ENCODE measurements around the gene PYROXD2. TPM values are rescaled to one million over a fixed set of nuclear protein-coding genes. Genes with fewer than 3 reads are reported as not detected.

The PYROXD2 gene
- total and polyA plus RNA-seq, 2 experiments from 2014 or later, result 1.3 to 2.6 TPM

- TF ChIP-seq REST (IDR thresholded peaks at IDR 0.05; ENCODE audit: unreplicated experiment) (no peak), EZH2phosphoT487 (IDR thresholded peaks at IDR 0.05; ENCODE audit: unreplicated experiment) (no peak)
Measured at GRCh38 chr10:98340940-98341310, 74.1 kb downstream of the PYROXD2 start (continued).

- ATAC-seq (no peak), DNase-seq (ENCODE audit: low spot score) (no peak)
- Mint-ChIP-seq H3K4me1 (no peaks in the 10 kb centered on the region), H3K27ac (no peak overlapping the region), H3K4me3 (no peak overlapping the region), H3K27me3 (ENCODE audit: insufficient read depth, low read depth, poor library complexity) (peaks cover 8% of the 10 kb centered on the region), H3K9me3 (no peaks in the 10 kb centered on the region), H3K36me3 (ENCODE audit: low read depth) (no peaks in the 10 kb centered on the region)
- Histone ChIP-seq H4K20me1 (replicated peaks; ENCODE audit: insufficient read depth) (no peaks in the 10 kb centered on the region), H3K27me3 (ENCODE audit: insufficient read depth) (no peaks in the 10 kb centered on the region), H3K36me3 (ENCODE audit: insufficient read depth) (no peaks in the 10 kb centered on the region), H3F3A (replicated peaks; ENCODE audit: low read depth) (no peaks in the 10 kb centered on the region), H3K79me2 (replicated peaks; ENCODE audit: insufficient read depth) (no peaks in the 10 kb centered on the region), H3K4me1 (ENCODE audit: insufficient read depth) (no peaks in the 10 kb centered on the region), H2AFZ (peak overlapping the region; percentile 32; the same call in 1 of the 2 replicates), H3K9me2 (ENCODE audit: insufficient read depth) (no peaks in the 10 kb centered on the region), H3K27ac (ENCODE audit: low read depth) (no peak overlapping the region), H3K4me3 (no peak overlapping the region), H3K4me2 (no peak overlapping the region)
- TF ChIP-seq CREB1 (CRISPR knock-in tag; IDR thresholded peaks at IDR 0.05; ENCODE audit: low read depth), result no peak
- no peak for TF ChIP-seq ETS1 (IDR thresholded peaks at IDR 0.05)
- no peak for TF ChIP-seq EZH2phosphoT487 (IDR thresholded peaks at IDR 0.05; ENCODE audit: unreplicated experiment)
- no peak for TF ChIP-seq ZNF114 (CRISPR knock-in tag; IDR thresholded peaks at IDR 0.05)
- no peak for TF ChIP-seq JUNB (IDR thresholded peaks at IDR 0.05; ENCODE audit: unreplicated experiment)
- TF ChIP-seq REST (IDR thresholded peaks at IDR 0.05; ENCODE audit: unreplicated experiment), result no peak
- no peak for TF ChIP-seq ZNF462 (CRISPR knock-in tag; IDR thresholded peaks at IDR 0.05)
- TF ChIP-seq POLR2AphosphoS5 (IDR thresholded peaks at IDR 0.05; ENCODE audit: low read depth), result no peak
- TF ChIP-seq NANOG (IDR thresholded peaks at IDR 0.05; ENCODE audit: borderline replicate concordance), result no peak
- no peak for TF ChIP-seq STAT1 (IDR thresholded peaks at IDR 0.05; ENCODE audit: unreplicated experiment)
Measured at GRCh38 chr10:98340261-98340939, 74.6 kb downstream of the PYROXD2 start.
